OCI-LY7 (cell line): ENCODE results near the gene KRTAP6-3.

ENCODE experiments used
- EZH2phosphoT487 ChIP-seq: fragments of 200-600 bp; sonication (generic); IDR thresholded peaks from 2 replicates; pipeline ENCODE4 v1.6.1; 2018; ENCODE audit warnings: low read depth, borderline replicate concordance, mild to moderate bottlenecking, mixed run types, antibody characterized with exemption, low read length, moderate library complexity, mixed read lengths
- TF ChIP-seq, protein P1 (sequence below): fragments of 200-600 bp; sonication (generic); conservative IDR thresholded peaks from 2 replicates; pipeline ENCODE4 v1.5.1; 2014; ENCODE audit warnings: mild to moderate bottlenecking, antibody characterized with exemption, low read length, moderate library complexity, mixed read lengths

DNA sequence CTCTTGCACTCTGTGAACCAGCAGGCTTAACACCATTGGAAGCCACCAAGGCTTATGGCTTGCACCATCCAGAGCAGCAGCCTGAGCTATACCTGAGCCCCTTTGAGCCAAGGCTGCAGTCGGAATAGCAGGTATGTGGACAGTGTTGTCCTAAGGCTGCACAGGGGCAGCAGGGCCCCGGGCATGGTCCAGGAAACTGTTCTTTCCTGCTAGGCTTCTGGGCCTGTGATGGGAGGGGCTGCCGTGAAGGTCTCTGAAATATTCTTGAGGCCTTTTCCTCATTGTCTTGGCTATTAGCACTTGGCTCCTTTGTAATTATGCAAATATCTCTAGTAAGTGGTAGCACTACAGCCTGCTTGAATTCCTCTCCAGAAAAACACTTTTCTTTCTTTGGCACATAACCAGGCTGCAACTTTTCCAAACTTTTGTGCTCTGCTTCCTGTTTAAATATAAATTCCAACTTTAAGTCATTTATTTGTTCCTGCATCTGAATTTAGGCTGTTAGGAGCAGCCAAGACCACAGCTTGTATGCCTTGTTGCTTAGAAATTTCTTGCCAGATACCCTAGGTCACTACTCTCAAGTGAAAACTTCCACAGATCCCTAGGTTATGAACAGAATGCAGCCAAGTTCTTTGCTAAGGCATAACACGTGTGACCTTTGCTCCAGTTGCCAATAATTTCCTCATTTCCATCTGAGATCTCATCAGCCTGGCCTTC, 33.4 kb downstream of the KRTAP6-3 start:
- TF ChIP-seq, protein P1, sequence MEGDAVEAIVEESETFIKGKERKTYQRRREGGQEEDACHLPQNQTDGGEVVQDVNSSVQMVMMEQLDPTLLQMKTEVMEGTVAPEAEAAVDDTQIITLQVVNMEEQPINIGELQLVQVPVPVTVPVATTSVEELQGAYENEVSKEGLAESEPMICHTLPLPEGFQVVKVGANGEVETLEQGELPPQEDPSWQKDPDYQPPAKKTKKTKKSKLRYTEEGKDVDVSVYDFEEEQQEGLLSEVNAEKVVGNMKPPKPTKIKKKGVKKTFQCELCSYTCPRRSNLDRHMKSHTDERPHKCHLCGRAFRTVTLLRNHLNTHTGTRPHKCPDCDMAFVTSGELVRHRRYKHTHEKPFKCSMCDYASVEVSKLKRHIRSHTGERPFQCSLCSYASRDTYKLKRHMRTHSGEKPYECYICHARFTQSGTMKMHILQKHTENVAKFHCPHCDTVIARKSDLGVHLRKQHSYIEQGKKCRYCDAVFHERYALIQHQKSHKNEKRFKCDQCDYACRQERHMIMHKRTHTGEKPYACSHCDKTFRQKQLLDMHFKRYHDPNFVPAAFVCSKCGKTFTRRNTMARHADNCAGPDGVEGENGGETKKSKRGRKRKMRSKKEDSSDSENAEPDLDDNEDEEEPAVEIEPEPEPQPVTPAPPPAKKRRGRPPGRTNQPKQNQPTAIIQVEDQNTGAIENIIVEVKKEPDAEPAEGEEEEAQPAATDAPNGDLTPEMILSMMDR: no peak
- no peak for TF ChIP-seq EZH2phosphoT487
